ENCODE measurements around the gene DCAF8L2.

Gene DCAF8L2

GRCh38 chrX:27656581-27656980 lies 66.4 kb downstream of the DCAF8L2 start:
- H3K9ac ChIP-seq (ENCODE audit: low read length) = no peak overlapping the region
- H4K8ac ChIP-seq (ENCODE audit: low read length) = no peak overlapping the region
- no peak overlapping the region for H3K23ac ChIP-seq (ENCODE audit: low read length in 2 of 2)
- no peaks in the 10 kb centered on the region for H3K27me3 ChIP-seq (ENCODE audit: control insufficient read depth in 1 of 2, insufficient read depth in 1 of 2, low read length in 2 of 2)
- H3K4me1 ChIP-seq (ENCODE audit: control insufficient read depth, insufficient read depth, low read depth, low read length) = no peaks in the 10 kb centered on the region
- H3K27ac ChIP-seq (ENCODE audit: low read length, poor library complexity, severe bottlenecking) = no peak overlapping the region
- WGBS = no CpG with 5 or more reads among the region's 1 CpG
- H3K79me1 ChIP-seq (replicated peaks; ENCODE audit: low read length, poor library complexity, severe bottlenecking) = no peaks in the 10 kb centered on the region
- H3K18ac ChIP-seq (ENCODE audit: low read depth in 1 of 2, low read length in 2 of 2) = no peak overlapping the region
- no peaks in the 10 kb centered on the region for H3K36me3 ChIP-seq (ENCODE audit: control insufficient read depth in 1 of 2, insufficient read depth in 2 of 2, low read depth in 1 of 2, low read length in 2 of 2)
- H4K91ac ChIP-seq (ENCODE audit: low read length) = no peak overlapping the region
- no peaks in the 10 kb centered on the region for H3K9me3 ChIP-seq (ENCODE audit: control insufficient read depth, low read length)
- H2BK12ac ChIP-seq (ENCODE audit: low read length in 2 of 2) = no peak overlapping the region
- no peak overlapping the region for H2BK5ac ChIP-seq (ENCODE audit: low read depth, low read length, poor library complexity, severe bottlenecking)
- no peak overlapping the region for H3K4ac ChIP-seq (ENCODE audit: low read depth in 1 of 2, low read length in 2 of 2)
- DNase-seq = no peak
- no peak overlapping the region for H2AFZ ChIP-seq (ENCODE audit: low read depth, low read length)
- H2BK120ac ChIP-seq (ENCODE audit: low read depth, low read length) = no peak overlapping the region
- H3K14ac ChIP-seq (ENCODE audit: low read length in 2 of 2) = no peak overlapping the region
- no peak overlapping the region for H2AK5ac ChIP-seq (ENCODE audit: low read length, severe bottlenecking)
- no peak overlapping the region for H3K4me3 ChIP-seq (ENCODE audit: insufficient read depth in 1 of 2, low read depth in 1 of 2, low read length in 2 of 2)
- no peak overlapping the region for H3K4me2 ChIP-seq (ENCODE audit: low read length, poor library complexity, severe bottlenecking)
- H2BK15ac ChIP-seq (ENCODE audit: low read depth, poor library complexity, severe bottlenecking) = no peak overlapping the region

GRCh38 chrX:27660878-27661277 lies 70.7 kb downstream of the DCAF8L2 start:
- Histone ChIP-seq H3K36me3 (ENCODE audit: control insufficient read depth in 1 of 2, insufficient read depth in 2 of 2, low read depth in 1 of 2, low read length in 2 of 2) (no peaks in the 10 kb centered on the region), H2BK120ac (ENCODE audit: low read depth, low read length) (no peak overlapping the region), H2BK5ac (ENCODE audit: low read depth, low read length, poor library complexity, severe bottlenecking) (no peak overlapping the region), H3K14ac (ENCODE audit: low read length in 2 of 2) (no peak overlapping the region), H3K4me2 (ENCODE audit: low read length, poor library complexity, severe bottlenecking) (no peak overlapping the region), H3K9me3 (ENCODE audit: control insufficient read depth, low read length) (no peaks in the 10 kb centered on the region), H3K18ac (ENCODE audit: low read depth in 1 of 2, low read length in 2 of 2) (no peak overlapping the region), H2BK15ac (ENCODE audit: low read depth, poor library complexity, severe bottlenecking) (no peak overlapping the region), H2AFZ (ENCODE audit: low read depth, low read length) (no peak overlapping the region), H3K27me3 (ENCODE audit: control insufficient read depth in 1 of 2, insufficient read depth in 1 of 2, low read length in 2 of 2) (no peaks in the 10 kb centered on the region), H3K79me1 (replicated peaks; ENCODE audit: low read length, poor library complexity, severe bottlenecking) (no peaks in the 10 kb centered on the region), H3K27ac (ENCODE audit: low read length, poor library complexity, severe bottlenecking) (no peak overlapping the region), H2AK5ac (ENCODE audit: low read length, severe bottlenecking) (no peak overlapping the region), H3K4ac (ENCODE audit: low read depth in 1 of 2, low read length in 2 of 2) (no peak overlapping the region), H3K4me3 (ENCODE audit: insufficient read depth in 1 of 2, low read depth in 1 of 2, low read length in 2 of 2) (no peak overlapping the region), H4K8ac (ENCODE audit: low read length) (no peak overlapping the region), H3K9ac (ENCODE audit: low read length) (no peak overlapping the region), H3K23ac (ENCODE audit: low read length in 2 of 2) (no peak overlapping the region), H3K4me1 (ENCODE audit: control insufficient read depth, insufficient read depth, low read depth, low read length) (no peaks in the 10 kb centered on the region), H4K91ac (ENCODE audit: low read length) (no peak overlapping the region), H2BK12ac (ENCODE audit: low read length in 2 of 2) (no peak overlapping the region)
- no peak for DNase-seq

- no peak overlapping the region for H3K4ac ChIP-seq (ENCODE audit: low read depth in 1 of 2, low read length in 2 of 2)
- 75% methylated on average over 1 of the region's 2 CpGs for WGBS
Observed at GRCh38 chrX:27671234-27671633, 81.1 kb downstream of the DCAF8L2 start.

GRCh38 chrX:27674491-27674890 lies 84.3 kb downstream of the DCAF8L2 start:
- Histone ChIP-seq H2BK12ac (ENCODE audit: low read length in 2 of 2) (no peak overlapping the region), H3K79me1 (replicated peaks; ENCODE audit: low read length, poor library complexity, severe bottlenecking) (no peaks in the 10 kb centered on the region), H3K27me3 (ENCODE audit: control insufficient read depth in 1 of 2, insufficient read depth in 1 of 2, low read length in 2 of 2) (no peaks in the 10 kb centered on the region), H3K23ac (ENCODE audit: low read length in 2 of 2) (no peak overlapping the region), H4K8ac (ENCODE audit: low read length) (no peak overlapping the region), H3K4me2 (ENCODE audit: low read length, poor library complexity, severe bottlenecking) (no peak overlapping the region), H3K4me1 (ENCODE audit: control insufficient read depth, insufficient read depth, low read depth, low read length) (no peaks in the 10 kb centered on the region), H3K9ac (ENCODE audit: low read length) (no peak overlapping the region), H3K18ac (ENCODE audit: low read depth in 1 of 2, low read length in 2 of 2) (no peak overlapping the region), H2BK120ac (ENCODE audit: low read depth, low read length) (no peak overlapping the region), H3K4me3 (ENCODE audit: insufficient read depth in 1 of 2, low read depth in 1 of 2, low read length in 2 of 2) (no peak overlapping the region), H3K27ac (ENCODE audit: low read length, poor library complexity, severe bottlenecking) (no peak overlapping the region), H3K14ac (ENCODE audit: low read length in 2 of 2) (no peak overlapping the region), H3K36me3 (ENCODE audit: control insufficient read depth in 1 of 2, insufficient read depth in 2 of 2, low read depth in 1 of 2, low read length in 2 of 2) (no peaks in the 10 kb centered on the region), H4K91ac (ENCODE audit: low read length) (no peak overlapping the region), H3K4ac (ENCODE audit: low read depth in 1 of 2, low read length in 2 of 2) (no peak overlapping the region), H2BK15ac (ENCODE audit: low read depth, poor library complexity, severe bottlenecking) (no peak overlapping the region), H2BK5ac (ENCODE audit: low read depth, low read length, poor library complexity, severe bottlenecking) (no peak overlapping the region), H3K9me3 (ENCODE audit: control insufficient read depth, low read length) (no peaks in the 10 kb centered on the region), H2AFZ (ENCODE audit: low read depth, low read length) (no peak overlapping the region), H2AK5ac (ENCODE audit: low read length, severe bottlenecking) (no peak overlapping the region)
- 100% methylated on average over 1 of the region's 4 CpGs for WGBS
- no peak for DNase-seq

More at GRCh38 chrX:27671234-27671633, 81.1 kb downstream of the DCAF8L2 start:
- no peak overlapping the region for H4K8ac ChIP-seq (ENCODE audit: low read length)
- no peak overlapping the region for H3K4me3 ChIP-seq (ENCODE audit: insufficient read depth in 1 of 2, low read depth in 1 of 2, low read length in 2 of 2)
- no peak overlapping the region for H3K14ac ChIP-seq (ENCODE audit: low read length in 2 of 2)
- H3K18ac ChIP-seq (ENCODE audit: low read depth in 1 of 2, low read length in 2 of 2) = no peak overlapping the region
- no peak overlapping the region for H2BK12ac ChIP-seq (ENCODE audit: low read length in 2 of 2)
- H3K4me2 ChIP-seq (ENCODE audit: low read length, poor library complexity, severe bottlenecking) = no peak overlapping the region
- H3K79me1 ChIP-seq (replicated peaks; ENCODE audit: low read length, poor library complexity, severe bottlenecking) = no peaks in the 10 kb centered on the region
- H2BK120ac ChIP-seq (ENCODE audit: low read depth, low read length) = no peak overlapping the region
- no peak overlapping the region for H2AFZ ChIP-seq (ENCODE audit: low read depth, low read length)
- H3K4me1 ChIP-seq (ENCODE audit: control insufficient read depth, insufficient read depth, low read depth, low read length) = no peaks in the 10 kb centered on the region
- no peak overlapping the region for H3K9ac ChIP-seq (ENCODE audit: low read length)
- H3K27me3 ChIP-seq (ENCODE audit: control insufficient read depth in 1 of 2, insufficient read depth in 1 of 2, low read length in 2 of 2) = no peaks in the 10 kb centered on the region
- no peak overlapping the region for H2BK5ac ChIP-seq (ENCODE audit: low read depth, low read length, poor library complexity, severe bottlenecking)
- no peak overlapping the region for H2AK5ac ChIP-seq (ENCODE audit: low read length, severe bottlenecking)
- H3K9me3 ChIP-seq (ENCODE audit: control insufficient read depth, low read length) = no peaks in the 10 kb centered on the region
- H3K36me3 ChIP-seq (ENCODE audit: control insufficient read depth in 1 of 2, insufficient read depth in 2 of 2, low read depth in 1 of 2, low read length in 2 of 2) = no peaks in the 10 kb centered on the region
- no peak overlapping the region for H3K23ac ChIP-seq (ENCODE audit: low read length in 2 of 2)
- no peak overlapping the region for H3K27ac ChIP-seq (ENCODE audit: low read length, poor library complexity, severe bottlenecking)
- no peak overlapping the region for H4K91ac ChIP-seq (ENCODE audit: low read length)
- DNase-seq = no peak
- no peak overlapping the region for H2BK15ac ChIP-seq (ENCODE audit: low read depth, poor library complexity, severe bottlenecking)

All from mesenchymal stem cell (in vitro differentiated cells and primary cell).